HepG2 (cell line): Measurements from ENCODE around the gene DNAJC15. TPM values are rescaled to one million over a fixed set of nuclear protein-coding genes. Genes with fewer than 3 reads are reported as not detected.

Experiments
- CBX5 ChIP-seq: sonication (generic); formaldehyde crosslinking; IDR thresholded peaks from 2 replicates; pipeline ENCODE4 v1.4.0; 2020; ENCODE audit warnings: missing genetic modification reagents, borderline replicate concordance
- FOXA3 ChIP-seq: IDR thresholded peaks from 2 replicates; pipeline ENCODE4 v1.6.1; 2016; ENCODE audit warnings: missing genetic modification reagents, missing compliant biosample characterization
- MAFK ChIP-seq, 2 experiments: IDR thresholded peaks in 1 of 2; conservative IDR thresholded peaks in 1 of 2; 2 replicates each; pipeline ENCODE4 v1.6.1; 2011; ENCODE audit warnings: improper control_type of control experiment in 2 of 2, low read length in 2 of 2
- NFKB2 ChIP-seq: sonication (generic); formaldehyde crosslinking; IDR thresholded peaks from 2 replicates; pipeline ENCODE4 v1.4.0; 2020; ENCODE audit warnings: missing genetic modification reagents, borderline replicate concordance
- PCBP2 ChIP-seq: fragments of 200-400 bp; formaldehyde crosslinking; optimal IDR thresholded peaks from 2 replicates; pipeline ENCODE3; 2018; ENCODE audit warnings: low read length, low read depth; ENCODE audit not compliant: poor library complexity, severe bottlenecking
- PRMT3 ChIP-seq: sonication (generic); formaldehyde crosslinking; IDR thresholded peaks from 2 replicates; pipeline ENCODE4 v1.8.1; 2022; ENCODE audit warnings: low read depth, mild to moderate bottlenecking, moderate library complexity, missing genetic modification reagents, borderline replicate concordance
- SAFB2 ChIP-seq: sonication (generic); formaldehyde crosslinking; IDR thresholded peaks from 2 replicates; pipeline ENCODE4 v1.5.1; 2020; ENCODE audit warnings: missing genetic modification reagents, low read depth, mild to moderate bottlenecking, borderline replicate concordance
- ZBED4 ChIP-seq: sonication (generic); formaldehyde crosslinking; IDR thresholded peaks from 2 replicates; pipeline ENCODE4 v1.4.0; 2020; ENCODE audit warnings: missing genetic modification reagents, borderline replicate concordance
- ZBTB26 ChIP-seq: IDR thresholded peaks from 2 replicates; pipeline ENCODE4 v1.6.1; 2016; ENCODE audit warnings: missing compliant biosample characterization, missing genetic modification reagents, borderline replicate concordance
- ZBTB44 ChIP-seq: sonication (generic); formaldehyde crosslinking; IDR thresholded peaks from 2 replicates; pipeline ENCODE4 v1.4.0; 2020; ENCODE audit warnings: missing genetic modification reagents
- ZBTB49 ChIP-seq: sonication (generic); formaldehyde crosslinking; IDR thresholded peaks from 2 replicates; pipeline ENCODE4 v1.4.0; 2020; ENCODE audit warnings: missing genetic modification reagents, borderline replicate concordance
- ZNF362 ChIP-seq: sonication (generic); formaldehyde crosslinking; IDR thresholded peaks from 2 replicates; pipeline ENCODE4 v1.4.0; 2020; ENCODE audit warnings: missing genetic modification reagents, mild to moderate bottlenecking, borderline replicate concordance
- ZNF460 ChIP-seq: sonication (generic); formaldehyde crosslinking; IDR thresholded peaks from 2 replicates; pipeline ENCODE4 v1.5.1; 2020; ENCODE audit warnings: missing genetic modification reagents, mild to moderate bottlenecking, borderline replicate concordance
- ZNF577 ChIP-seq: sonication (generic); formaldehyde crosslinking; IDR thresholded peaks from 2 replicates; pipeline ENCODE4 v1.4.0; 2020; ENCODE audit warnings: mild to moderate bottlenecking, low read depth, missing genetic modification reagents, borderline replicate concordance
- ZNF597 ChIP-seq: sonication (generic); formaldehyde crosslinking; IDR thresholded peaks from 2 replicates; pipeline ENCODE4 v1.5.0; 2020; ENCODE audit warnings: missing genetic modification reagents
- polyA plus RNA-seq, 8 experiments: library from polyadenylated mRNA; depleted of rRNA in 3 of 8; stranded (reverse) in 7 of 8; unstranded in 1 of 8; fragments of >200 nt; fragmentation: Illumina TruSeq in 4 of 8; extraction: Trizol in 4 of 8; gene quantifications; 2 replicates each; pipeline versions ENCODE4 v1.2.1 to v1.2.3, GENCODE V29; 2011 to 2016; ENCODE audit warnings: low read depth in 4 of 8, missing spikeins in 1 of 8, mixed read lengths in 1 of 8; ENCODE audit not compliant: insufficient read depth in 1 of 8
- total RNA-seq, 5 experiments: library from RNA; depleted of rRNA; stranded (reverse); fragments of >200 nt; fragmentation: Illumina TruSeq; extraction: Trizol; gene quantifications; 2 replicates each; pipeline ENCODE4 v1.2.3, GENCODE V29; 2016; ENCODE audit warnings: low read depth in 1 of 5

DNAJC15 gene
- total and polyA plus RNA-seq, 2 of the 13 experiments (the other 11 are each of a cell fraction or from before 2014, with no cell fraction given) = 23.0 to 31.9 TPM

GRCh38 chr13:43023289-43023963 is at the start of gene DNAJC15 (continued):
- TF ChIP-seq ZNF597 (CRISPR knock-in tag) (no peak), MAFK (conservative IDR thresholded peaks at IDR 0.05 in 1 of 2, IDR thresholded peaks at IDR 0.05 in 1 of 2; ENCODE audit: low read length in 2 of 2) (no peak), CBX5 (CRISPR knock-in tag) (peak; percentile 83; the same call in 1 of the 2 replicates), PCBP2 (no peak), ZBTB44 (CRISPR knock-in tag) (0 out of 2 replicates have a peak, but pooled peaks have one; percentile 24), ZNF460 (no peak), NFKB2 (CRISPR knock-in tag) (peak; percentile 81; the same call in 1 of the 2 replicates), ZBTB49 (CRISPR knock-in tag) (no peak), ZBED4 (CRISPR knock-in tag) (peak; percentile 42; the same call in 1 of the 2 replicates), PRMT3 (CRISPR knock-in tag) (no peak), ZNF577 (CRISPR knock-in tag) (no peak), ZBTB26 (CRISPR knock-in tag) (peak; percentile 62; the same call in 1 of the 2 replicates), SAFB2 (CRISPR knock-in tag) (no peak), FOXA3 (CRISPR knock-in tag) (0 out of 2 replicates have a peak, but pooled peaks have one; percentile 42), ZNF362 (peak; percentile 48; the same call in 1 of the 2 replicates)
